ENCODE results near the gene AP2B1.

- no peak for TF ChIP-seq CTCF (conservative IDR thresholded peaks at IDR 0.05; ENCODE audit: low read length)
- no peak for TF ChIP-seq EZH2phosphoT487 (IDR thresholded peaks at IDR 0.05; ENCODE audit: borderline replicate concordance, low read depth, low read length)
These were observed 27.7 kb downstream of the AP2B1 start for GRCh38 chr17:35614810-35615209.
